NT2/D1 (cell line): Measurements from ENCODE around the gene PLEKHH2.

Source experiments
- SUZ12 ChIP-seq: IDR thresholded peaks from 2 replicates; pipeline ENCODE4 v1.6.1; 2011; ENCODE audit not compliant: insufficient read length, insufficient read depth; ENCODE audit errors: extremely low read depth
- YY1 ChIP-seq: IDR thresholded peaks from 2 replicates; pipeline ENCODE4 v1.6.1; 2011; ENCODE audit not compliant: insufficient read length, insufficient read depth
- ZNF274 ChIP-seq: IDR thresholded peaks from 2 replicates; pipeline ENCODE4 v1.6.1; 2011; ENCODE audit warnings: mild to moderate bottlenecking, low read depth, low read length

DNA sequence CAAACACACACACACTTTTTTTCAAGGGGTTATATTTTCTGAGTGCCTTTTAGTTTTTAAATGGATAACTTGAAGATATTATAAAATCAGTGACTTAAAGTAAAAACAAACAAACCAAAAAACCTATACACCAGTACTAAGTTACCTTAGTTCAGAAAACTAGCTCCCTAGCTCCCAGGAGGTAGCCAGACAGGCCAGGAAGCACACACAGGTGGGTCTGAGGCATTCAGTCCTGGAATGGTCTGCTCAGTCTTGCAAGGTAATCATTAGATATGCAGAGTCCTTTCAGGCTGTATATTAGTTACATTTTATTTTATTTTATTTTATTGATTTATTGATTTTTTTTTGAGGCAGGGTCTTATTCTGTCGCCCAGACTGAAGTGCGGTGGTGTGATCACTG, 126.0 kb downstream of the PLEKHH2 start:
- no peak for TF ChIP-seq ZNF274
- TF ChIP-seq SUZ12: no peak
- TF ChIP-seq YY1: no peak
